GM18499 (cell line): ENCODE measurements around the gene WBP2.

Source experiments
- ATAC-seq: cut with Tn5 transposase; IDR thresholded peaks from one replicate; pipeline ENCODE4 v1.9.1; 2021; ENCODE audit warnings: moderate number of reproducible peaks; ENCODE audit not compliant: insufficient read depth, unreplicated experiment

Gene WBP2

DNA sequence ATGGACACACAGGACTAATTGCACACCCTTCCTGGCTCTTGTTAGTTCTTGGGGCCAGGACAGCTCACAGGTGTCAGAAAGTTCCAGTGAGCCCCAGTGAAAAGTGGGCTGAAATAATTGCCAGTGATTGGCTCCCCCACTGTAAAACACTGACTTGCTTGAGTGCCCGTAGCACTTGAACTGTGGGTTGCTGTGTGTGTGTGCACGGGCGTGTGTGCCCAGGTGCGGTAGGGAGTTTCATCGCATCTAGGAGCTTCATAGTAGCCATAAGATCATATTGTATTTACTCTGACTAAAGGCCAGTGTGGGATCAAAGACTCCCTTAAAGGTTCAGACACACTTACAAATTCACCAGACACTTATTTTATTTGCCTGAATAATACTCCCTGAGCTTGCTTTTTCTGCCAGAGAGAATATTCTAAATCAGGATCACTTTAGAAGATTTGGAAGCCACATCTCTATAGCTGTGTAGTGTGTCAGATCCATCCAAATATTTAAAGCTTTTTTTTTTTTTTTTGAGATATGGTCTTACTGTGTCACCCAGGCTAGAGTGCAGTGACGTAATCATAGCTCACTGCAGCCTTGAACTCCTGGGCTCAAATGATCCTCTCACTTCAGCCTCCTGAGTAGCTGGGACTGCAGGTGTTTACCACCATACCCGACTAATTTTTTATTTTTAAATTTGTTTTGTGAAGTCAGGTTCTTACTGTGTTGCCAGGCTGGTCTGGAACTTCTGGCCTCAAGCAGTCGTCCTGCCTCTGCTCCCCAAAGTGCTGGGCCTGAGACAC lies 59.1 kb downstream of the WBP2 start:
- ATAC-seq, result no peak
